ENCODE measurements around the gene NRIP1.

DNA sequence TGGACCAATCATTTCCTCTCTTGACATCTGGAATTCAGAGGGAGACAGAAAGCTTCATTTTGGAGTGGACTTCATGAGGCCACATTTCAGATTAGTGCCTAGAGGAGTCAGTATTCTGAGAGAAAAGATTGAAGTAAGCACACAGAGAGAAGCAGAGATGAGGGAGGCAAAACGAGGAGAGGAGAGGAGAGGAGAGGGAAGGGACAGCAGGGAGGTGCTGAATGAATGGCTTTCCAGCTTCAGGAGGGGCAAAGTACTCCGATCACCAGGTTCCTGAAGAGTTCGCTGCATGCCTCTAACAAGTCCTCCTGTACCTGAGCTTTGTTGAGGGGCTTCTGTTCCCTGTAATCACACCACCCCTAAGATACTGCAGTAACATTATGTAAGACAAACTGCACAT is 76.0 kb downstream of the NRIP1 start:
- TF ChIP-seq EP300 (IDR thresholded peaks at IDR 0.05) (no peak), POLR2A (IDR thresholded peaks at IDR 0.05) (no peak)
- TF ChIP-seq, protein P1, sequence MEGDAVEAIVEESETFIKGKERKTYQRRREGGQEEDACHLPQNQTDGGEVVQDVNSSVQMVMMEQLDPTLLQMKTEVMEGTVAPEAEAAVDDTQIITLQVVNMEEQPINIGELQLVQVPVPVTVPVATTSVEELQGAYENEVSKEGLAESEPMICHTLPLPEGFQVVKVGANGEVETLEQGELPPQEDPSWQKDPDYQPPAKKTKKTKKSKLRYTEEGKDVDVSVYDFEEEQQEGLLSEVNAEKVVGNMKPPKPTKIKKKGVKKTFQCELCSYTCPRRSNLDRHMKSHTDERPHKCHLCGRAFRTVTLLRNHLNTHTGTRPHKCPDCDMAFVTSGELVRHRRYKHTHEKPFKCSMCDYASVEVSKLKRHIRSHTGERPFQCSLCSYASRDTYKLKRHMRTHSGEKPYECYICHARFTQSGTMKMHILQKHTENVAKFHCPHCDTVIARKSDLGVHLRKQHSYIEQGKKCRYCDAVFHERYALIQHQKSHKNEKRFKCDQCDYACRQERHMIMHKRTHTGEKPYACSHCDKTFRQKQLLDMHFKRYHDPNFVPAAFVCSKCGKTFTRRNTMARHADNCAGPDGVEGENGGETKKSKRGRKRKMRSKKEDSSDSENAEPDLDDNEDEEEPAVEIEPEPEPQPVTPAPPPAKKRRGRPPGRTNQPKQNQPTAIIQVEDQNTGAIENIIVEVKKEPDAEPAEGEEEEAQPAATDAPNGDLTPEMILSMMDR (IDR thresholded peaks at IDR 0.05): no peak

All from suprapubic skin (tissue), 3 donors.